GM19099 (cell line): ENCODE results near the gene NEXN.

Experiments
- POLR2A ChIP-seq: IDR thresholded peaks from 3 replicates; pipeline ENCODE4 v1.6.1; 2011; ENCODE audit warnings: low read depth; ENCODE audit not compliant: insufficient read length; ENCODE audit errors: extremely low read depth

The NEXN gene

DNA sequence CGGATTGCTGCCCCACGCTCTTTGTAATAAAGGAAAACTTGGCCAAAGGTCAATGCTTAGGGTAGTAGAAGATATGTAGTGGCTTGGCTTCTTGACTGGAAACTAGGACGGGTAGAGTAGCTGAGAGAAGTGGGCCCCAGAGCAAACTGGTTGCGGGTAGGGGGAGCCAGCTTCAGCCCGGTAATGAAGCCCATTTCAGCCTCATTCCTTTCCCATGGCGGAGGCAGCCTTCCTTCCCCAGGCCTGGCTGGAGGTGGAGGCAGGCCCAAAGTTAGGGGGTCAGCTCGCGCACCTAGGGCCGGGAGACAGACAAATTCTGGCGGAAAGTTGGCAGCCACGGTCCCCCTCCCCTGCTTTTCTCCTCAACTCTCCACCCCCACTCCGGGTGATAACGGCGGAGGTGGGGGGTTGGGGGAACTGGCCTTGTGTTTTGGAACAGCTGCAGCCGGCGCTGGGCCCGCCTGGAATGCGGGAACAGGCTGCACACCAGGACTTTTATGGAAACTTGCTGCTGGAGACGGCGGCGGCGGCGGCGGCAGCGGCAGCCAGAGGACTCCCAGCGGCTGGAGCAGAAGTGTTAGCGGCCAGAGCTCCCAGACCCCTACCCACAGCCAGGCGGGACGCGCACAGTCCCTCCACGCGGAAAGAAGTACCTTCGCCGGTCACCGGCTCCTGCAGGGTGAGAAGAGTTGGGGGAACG lies at the start of gene NEXN:
NEXN (plus strand) TSS at position 544 of the 700 bp plus-strand sequence. CDS start 27,483 bp downstream, outside the sequence.
- TF ChIP-seq POLR2A: no peak

- no peak for TF ChIP-seq POLR2A
Observed at GRCh38 chr1:77841574-77841973, 46.9 kb upstream of the NEXN start.

- no peak for TF ChIP-seq POLR2A
Observed at GRCh38 chr1:77845951-77846350, 42.5 kb upstream of the NEXN start.

DNA sequence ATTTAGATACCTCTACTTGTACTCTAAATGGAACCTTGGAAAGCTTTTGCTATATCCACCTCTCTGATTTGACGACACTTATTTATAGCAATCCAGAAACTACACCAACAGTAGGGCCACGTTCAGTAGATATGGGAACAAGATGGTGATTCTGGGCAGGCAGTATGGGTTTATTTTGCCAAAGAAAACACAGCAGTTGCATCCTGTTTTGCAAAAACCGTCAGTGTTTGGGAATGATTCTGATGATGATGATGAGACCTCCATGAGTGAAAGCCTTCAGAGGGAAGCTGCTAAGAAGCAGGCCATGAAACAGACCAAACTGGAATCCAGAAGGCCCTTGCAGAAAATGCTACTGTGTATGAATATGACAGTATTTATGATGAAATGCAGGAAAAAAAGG lies 41.5 kb upstream of the NEXN start:
- TF ChIP-seq POLR2A: no peak

GRCh38 chr1:77847621-77848080 lies 40.8 kb upstream of the NEXN start:
- TF ChIP-seq POLR2A: no peak

DNA sequence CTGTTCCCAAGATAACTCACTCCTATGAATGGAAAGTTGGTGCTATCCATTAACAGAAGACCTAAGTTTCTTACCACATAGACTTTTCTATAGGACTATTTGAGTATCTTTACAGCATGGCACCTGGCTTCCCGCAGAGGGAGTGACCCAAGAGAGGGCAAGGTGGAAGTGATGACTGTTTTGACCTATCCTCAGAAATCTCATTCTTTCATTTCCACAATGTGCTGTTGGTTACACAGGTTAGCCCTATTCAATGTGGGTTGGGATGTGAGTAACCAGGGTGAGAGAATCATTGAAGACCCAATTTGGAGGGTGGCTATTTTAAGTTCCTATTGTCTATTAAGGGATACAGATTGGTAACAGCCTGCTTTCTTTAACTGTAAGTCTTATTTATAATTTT lies 38.3 kb upstream of the NEXN start:
- TF ChIP-seq POLR2A: no peak

- no peak for TF ChIP-seq POLR2A
Observed at GRCh38 chr1:77857552-77857951, 30.9 kb upstream of the NEXN start.

- no peak for TF ChIP-seq POLR2A
Observed at GRCh38 chr1:77858725-77859124, 29.7 kb upstream of the NEXN start.

DNA sequence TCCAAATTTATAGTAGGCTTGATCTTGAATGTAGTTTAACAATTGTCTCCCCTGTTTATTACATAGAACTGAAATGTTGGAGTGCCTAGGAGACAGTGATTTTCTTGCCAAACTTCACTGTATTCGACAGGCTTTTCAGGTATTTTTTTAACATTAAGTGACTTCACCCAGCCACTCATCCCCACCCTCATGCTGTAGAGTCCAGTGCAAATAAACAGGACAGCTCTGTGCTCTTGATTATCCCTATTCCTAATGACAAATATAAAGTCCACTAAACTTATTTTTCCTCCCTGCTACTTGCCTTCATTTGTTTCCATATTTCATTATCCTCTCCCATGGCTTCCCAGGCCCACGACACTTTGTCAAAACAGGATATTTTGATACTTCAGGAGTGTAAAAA lies 29.2 kb upstream of the NEXN start:
- TF ChIP-seq POLR2A: no peak

DNA sequence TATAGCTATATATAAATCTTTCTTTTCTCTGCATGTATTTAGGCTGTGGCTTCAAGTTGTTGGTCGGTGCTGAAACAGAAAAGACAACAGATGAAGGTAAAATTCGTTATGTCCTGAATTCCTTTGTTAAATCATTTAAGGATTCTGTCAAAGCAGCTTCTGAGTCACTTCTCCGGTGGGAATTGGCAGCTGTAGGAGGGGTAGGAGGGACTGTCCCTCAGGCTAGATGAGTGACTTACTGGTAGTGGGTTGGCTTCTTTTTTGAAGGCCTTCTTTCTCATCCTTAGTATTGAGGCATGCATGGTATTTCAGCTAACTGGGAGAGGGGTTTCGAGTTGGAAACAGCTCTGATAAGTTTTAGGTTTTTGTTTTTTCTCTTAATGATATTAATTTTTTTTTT lies 22.1 kb upstream of the NEXN start:
- no peak for TF ChIP-seq POLR2A

- no peak for TF ChIP-seq POLR2A
Observed at GRCh38 chr1:77872645-77873044, 15.8 kb upstream of the NEXN start.

GRCh38 chr1:77873461-77873860 lies 15.0 kb upstream of the NEXN start:
- no peak for TF ChIP-seq POLR2A

GRCh38 chr1:77874804-77875445 lies 13.5 kb upstream of the NEXN start:
- no peak for TF ChIP-seq POLR2A

DNA sequence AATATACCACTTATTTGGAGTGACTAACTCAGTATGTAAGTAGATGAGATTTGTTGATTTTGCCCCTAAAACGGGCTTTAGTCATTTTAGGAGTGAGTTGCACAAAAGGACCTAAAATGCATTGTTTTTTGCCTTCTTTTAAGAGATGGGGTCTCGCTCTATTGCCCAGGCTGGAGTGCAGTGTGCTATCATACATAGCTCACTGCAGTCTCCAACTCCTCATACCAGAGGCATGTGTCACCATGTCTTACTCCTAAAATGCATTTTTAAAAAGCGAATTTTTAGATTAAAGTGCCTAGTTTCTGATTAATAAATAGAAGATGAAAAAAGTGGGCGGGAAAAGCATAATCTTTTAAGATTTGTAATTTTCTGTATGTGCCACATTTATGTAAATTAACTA lies 11.5 kb upstream of the NEXN start:
- TF ChIP-seq POLR2A: no peak

DNA sequence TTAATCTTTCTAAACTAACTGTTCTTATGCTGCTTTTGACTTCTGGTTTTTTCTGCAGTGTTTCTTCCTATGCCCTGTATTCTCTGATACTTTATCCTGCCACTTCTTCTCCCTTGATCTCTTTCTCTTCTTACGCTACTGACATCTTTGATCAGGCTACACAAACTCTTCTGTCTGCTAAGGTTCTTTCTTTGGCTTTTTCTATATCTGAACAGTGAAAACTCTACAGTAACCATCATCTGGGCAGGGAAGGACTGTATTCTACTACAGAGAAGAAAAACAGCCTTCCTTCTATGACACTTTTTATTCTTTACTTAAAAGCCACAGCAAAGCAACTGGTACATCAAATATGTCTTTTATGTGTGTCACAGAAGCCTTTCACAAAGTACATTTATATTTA lies 7.4 kb upstream of the NEXN start:
- no peak for TF ChIP-seq POLR2A

DNA sequence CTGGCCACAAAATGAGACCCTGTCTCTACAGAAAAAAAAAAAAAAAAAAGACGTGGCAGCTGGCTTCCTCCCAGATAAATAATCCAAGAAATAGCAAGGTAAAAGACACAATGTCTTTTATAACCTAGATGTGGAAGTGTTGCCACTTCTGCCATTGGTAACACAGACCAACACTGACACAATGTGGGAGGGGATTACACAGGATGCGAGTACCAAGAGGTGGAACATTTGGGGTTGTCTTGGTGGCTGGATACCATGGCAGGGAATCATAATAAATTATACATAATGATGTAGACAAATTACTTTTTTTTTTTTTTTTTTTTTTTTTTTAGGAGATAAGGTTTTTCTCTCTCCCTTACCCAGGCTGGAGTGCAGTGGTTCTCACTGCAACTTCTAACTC lies 6.0 kb upstream of the NEXN start:
- TF ChIP-seq POLR2A: no peak

- TF ChIP-seq POLR2A: no peak
Observed at GRCh38 chr1:77888781-77889642, 588 bp downstream of the NEXN start.

DNA sequence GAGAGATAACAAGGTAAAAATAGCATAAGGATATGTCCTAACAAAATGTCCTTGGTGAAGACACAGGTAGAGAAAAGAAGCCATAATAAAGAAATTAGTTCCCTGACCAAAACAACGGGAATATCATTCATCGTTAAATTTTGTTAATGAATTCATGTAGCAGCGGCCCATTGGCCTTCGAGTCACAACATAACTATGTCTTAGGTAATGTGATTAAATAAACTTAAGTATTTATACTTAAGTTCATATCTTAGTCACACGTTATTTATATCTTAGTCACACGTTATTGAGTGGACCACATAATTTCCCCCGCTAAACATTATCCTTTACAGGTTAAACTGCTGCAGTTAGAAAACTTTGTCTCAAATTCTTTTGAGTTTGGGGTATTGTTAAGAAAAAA lies 1.2 kb downstream of the NEXN start:
- no peak for TF ChIP-seq POLR2A
